IPS-20b (cell line): ENCODE measurements around the gene LMAN1.

Experiments used
- H3K27ac ChIP-seq: one replicate; pipeline ENCODE4 v1.5.1; 2013; ENCODE audit warnings: low read length
- H3K27me3 ChIP-seq: 2 replicates; pipeline ENCODE4 v1.6.1; 2013; ENCODE audit warnings: mild to moderate bottlenecking, low read length, inconsistent platforms; ENCODE audit not compliant: insufficient read depth
- H3K36me3 ChIP-seq: 2 replicates; pipeline ENCODE4 v1.6.1; 2013; ENCODE audit warnings: low read depth, mild to moderate bottlenecking, inconsistent platforms, low read length, moderate library complexity; ENCODE audit not compliant: insufficient read depth
- H3K4me1 ChIP-seq: 2 replicates; pipeline ENCODE4 v1.6.1; 2013; ENCODE audit warnings: mild to moderate bottlenecking, control low read depth, inconsistent platforms, low read length, moderate library complexity; ENCODE audit not compliant: insufficient read depth
- H3K4me3 ChIP-seq: 2 replicates; pipeline ENCODE4 v1.5.1; 2013; ENCODE audit warnings: mild to moderate bottlenecking, low read length, inconsistent platforms
- H3K9ac ChIP-seq: 2 replicates; pipeline ENCODE4 v1.6.1; 2013; ENCODE audit warnings: low read depth, mild to moderate bottlenecking, inconsistent platforms, low read length, moderate library complexity
- H3K9me3 ChIP-seq: 2 replicates; pipeline ENCODE4 v1.6.1; 2013; ENCODE audit warnings: mild to moderate bottlenecking, low read depth, low read length, inconsistent platforms; ENCODE audit not compliant: insufficient read depth

LMAN1 gene

GRCh38 chr18:59325965-59326364, 33.1 kb downstream of the LMAN1 start:
- peaks cover 51% of the 10 kb centered on the region for H3K36me3 ChIP-seq
- H3K4me3 ChIP-seq, result no peak overlapping the region
- H3K27me3 ChIP-seq, result no peaks in the 10 kb centered on the region

GRCh38 chr18:59324623-59324971, 34.5 kb downstream of the LMAN1 start:
- Histone ChIP-seq H3K36me3 (peaks cover 37% of the 10 kb centered on the region), H3K27me3 (no peaks in the 10 kb centered on the region), H3K4me1 (no peaks in the 10 kb centered on the region), H3K9me3 (no peaks in the 10 kb centered on the region), H3K9ac (no peak overlapping the region), H3K27ac (no peak overlapping the region), H3K4me3 (no peak overlapping the region)

More at GRCh38 chr18:59325965-59326364, 33.1 kb downstream of the LMAN1 start:
- Histone ChIP-seq H3K9ac (no peak overlapping the region), H3K27ac (no peak overlapping the region), H3K9me3 (no peaks in the 10 kb centered on the region), H3K4me1 (no peaks in the 10 kb centered on the region)

- H3K27ac ChIP-seq, result no peak overlapping the region
- H3K4me3 ChIP-seq, result no peak overlapping the region
- H3K9me3 ChIP-seq, result no peaks in the 10 kb centered on the region
- no peaks in the 10 kb centered on the region; the same call in 1 of the 2 replicates for H3K27me3 ChIP-seq
- peaks cover 32% of the 10 kb centered on the region for H3K36me3 ChIP-seq
- H3K4me1 ChIP-seq, result no peaks in the 10 kb centered on the region
- H3K9ac ChIP-seq, result no peak overlapping the region
Observed at GRCh38 chr18:59323931-59324622, 35.0 kb downstream of the LMAN1 start.

GRCh38 chr18:59318460-59319050, 40.5 kb downstream of the LMAN1 start, which contains the start of gene CPLX4:
Gene CPLX4 (minus strand): TSS chr18:59318649. CDS start chr18:59318462, 187 bp downstream.
- Histone ChIP-seq H3K9me3 (no peaks in the 10 kb centered on the region), H3K9ac (no peak within 1 kb of the TSS), H3K27ac (no peak within 1 kb of the TSS), H3K4me1 (no peaks in the 10 kb centered on the region), H3K4me3 (no peak within 1 kb of the TSS), H3K36me3 (no peaks in the 10 kb centered on the region), H3K27me3 (peaks cover 8% of the 10 kb centered on the region; the same call in 1 of the 2 replicates)

GRCh38 chr18:59311631-59312030, 47.4 kb downstream of the LMAN1 start:
- H3K9me3 ChIP-seq, result no peaks in the 10 kb centered on the region
- no peaks in the 10 kb centered on the region for H3K4me1 ChIP-seq
- peaks cover 52% of the 10 kb centered on the region for H3K27me3 ChIP-seq
- no peak overlapping the region for H3K9ac ChIP-seq
- H3K27ac ChIP-seq, result no peak overlapping the region
- H3K4me3 ChIP-seq, result no peak overlapping the region
- no peaks in the 10 kb centered on the region for H3K36me3 ChIP-seq

- no peak overlapping the region for H3K27ac ChIP-seq
- peaks cover 69% of the 10 kb centered on the region for H3K27me3 ChIP-seq
- no peaks in the 10 kb centered on the region for H3K4me1 ChIP-seq
- H3K4me3 ChIP-seq, result peak overlapping the region; percentile 58; the same call in 1 of the 2 replicates
- H3K36me3 ChIP-seq, result no peaks in the 10 kb centered on the region
- H3K9me3 ChIP-seq, result no peaks in the 10 kb centered on the region
- no peak overlapping the region for H3K9ac ChIP-seq
Observed at GRCh38 chr18:59308938-59309260, 50.2 kb downstream of the LMAN1 start.

GRCh38 chr18:59308248-59308937, 50.7 kb downstream of the LMAN1 start:
- H3K4me1 ChIP-seq, result no peaks in the 10 kb centered on the region
- H3K9me3 ChIP-seq, result no peaks in the 10 kb centered on the region
- peak overlapping the region; percentile 58; the same call in 1 of the 2 replicates for H3K4me3 ChIP-seq
- H3K9ac ChIP-seq, result no peak overlapping the region
- peaks cover 73% of the 10 kb centered on the region for H3K27me3 ChIP-seq
- no peaks in the 10 kb centered on the region for H3K36me3 ChIP-seq
- H3K27ac ChIP-seq, result no peak overlapping the region

- H3K4me1 ChIP-seq, result no peaks in the 10 kb centered on the region
- H3K9ac ChIP-seq, result no peak overlapping the region
- no peaks in the 10 kb centered on the region for H3K9me3 ChIP-seq
- peaks cover 73% of the 10 kb centered on the region for H3K27me3 ChIP-seq
- no peak overlapping the region for H3K27ac ChIP-seq
- H3K36me3 ChIP-seq, result no peaks in the 10 kb centered on the region
- no peak overlapping the region for H3K4me3 ChIP-seq
Observed at GRCh38 chr18:59306640-59307039, 52.4 kb downstream of the LMAN1 start.

GRCh38 chr18:59305295-59305694, 53.8 kb downstream of the LMAN1 start:
- H3K36me3 ChIP-seq, result no peaks in the 10 kb centered on the region
- no peak overlapping the region for H3K27ac ChIP-seq
- no peak overlapping the region for H3K4me3 ChIP-seq
- H3K27me3 ChIP-seq, result peaks cover 60% of the 10 kb centered on the region
- H3K9me3 ChIP-seq, result no peaks in the 10 kb centered on the region
- H3K4me1 ChIP-seq, result no peaks in the 10 kb centered on the region
- no peak overlapping the region for H3K9ac ChIP-seq

GRCh38 chr18:59303656-59304195, 55.3 kb downstream of the LMAN1 start:
- H3K4me1 ChIP-seq, result no peaks in the 10 kb centered on the region
- H3K27me3 ChIP-seq, result peaks cover 55% of the 10 kb centered on the region
- H3K4me3 ChIP-seq, result no peak overlapping the region
- H3K36me3 ChIP-seq, result no peaks in the 10 kb centered on the region
- H3K9me3 ChIP-seq, result no peaks in the 10 kb centered on the region
- no peak overlapping the region for H3K9ac ChIP-seq
- H3K27ac ChIP-seq, result no peak overlapping the region

- H3K27me3 ChIP-seq, result peaks cover 53% of the 10 kb centered on the region
- H3K27ac ChIP-seq, result no peak overlapping the region
- no peaks in the 10 kb centered on the region for H3K4me1 ChIP-seq
- H3K9ac ChIP-seq, result no peak overlapping the region
- no peaks in the 10 kb centered on the region for H3K9me3 ChIP-seq
- no peaks in the 10 kb centered on the region for H3K36me3 ChIP-seq
- no peak overlapping the region for H3K4me3 ChIP-seq
Observed at GRCh38 chr18:59303006-59303405, 56.1 kb downstream of the LMAN1 start.

- Histone ChIP-seq H3K27me3 (peaks cover 42% of the 10 kb centered on the region), H3K4me3 (no peak overlapping the region), H3K4me1 (no peaks in the 10 kb centered on the region), H3K9ac (no peak overlapping the region), H3K9me3 (no peaks in the 10 kb centered on the region), H3K36me3 (no peaks in the 10 kb centered on the region), H3K27ac (no peak overlapping the region)
Observed at GRCh38 chr18:59301929-59302328, 57.1 kb downstream of the LMAN1 start.
